DOHH2 (cell line): ENCODE measurements around the gene SCTR.

Source experiments
- H3F3A ChIP-seq: fragments of 200-600 bp; sonication (generic), shearing (Covaris generic); 2 replicates; pipeline ENCODE4 v1.6.0; 2016; ENCODE audit warnings: antibody characterized with exemption, mild to moderate bottlenecking; ENCODE audit not compliant: control insufficient read depth, insufficient read depth
- H3K27ac ChIP-seq: fragments of 200-600 bp; sonication (generic); 2 replicates; pipeline ENCODE4 v1.5.1; 2014; ENCODE audit warnings: low read depth, mild to moderate bottlenecking, low read length, moderate library complexity
- H3K27me3 ChIP-seq: fragments of 200-600 bp; sonication (generic); 2 replicates; pipeline ENCODE4 v1.6.1; 2014; ENCODE audit warnings: mild to moderate bottlenecking, low read length, mixed read lengths; ENCODE audit not compliant: control insufficient read depth
- H3K36me3 ChIP-seq: fragments of 200-600 bp; sonication (generic); 2 replicates; pipeline ENCODE4 v1.6.1; 2014; ENCODE audit warnings: mild to moderate bottlenecking, low read length, moderate library complexity, mixed read lengths; ENCODE audit not compliant: control insufficient read depth
- H3K4me1 ChIP-seq: fragments of 200-600 bp; sonication (generic); 2 replicates; pipeline ENCODE4 v1.6.1; 2014; ENCODE audit warnings: mild to moderate bottlenecking, low read length, mixed read lengths; ENCODE audit not compliant: control insufficient read depth
- H3K4me2 ChIP-seq: fragments of 200-600 bp; sonication (generic); 2 replicates; pipeline ENCODE4 v1.6.0; 2014; ENCODE audit warnings: mild to moderate bottlenecking, low read length, moderate library complexity
- H3K4me3 ChIP-seq: fragments of 200-600 bp; sonication (generic); 2 replicates; pipeline ENCODE4 v1.5.1; 2014; ENCODE audit warnings: mild to moderate bottlenecking, low read length, mixed read lengths
- H3K79me2 ChIP-seq: fragments of 200-600 bp; sonication (generic); 2 replicates; pipeline ENCODE4 v1.6.1; 2014; ENCODE audit warnings: mild to moderate bottlenecking, low read length, mixed read lengths; ENCODE audit not compliant: control insufficient read depth
- H3K9me2 ChIP-seq: fragments of 200-600 bp; sonication (generic); replicated peaks from 2 replicates; pipeline ENCODE4 v1.6.1; 2014; ENCODE audit warnings: mild to moderate bottlenecking, low read length, mixed read lengths; ENCODE audit not compliant: control insufficient read depth
- H3K9me3 ChIP-seq: fragments of 200-600 bp; sonication (generic); 2 replicates; pipeline ENCODE4 v1.6.1; 2014; ENCODE audit warnings: antibody characterized with exemption, low read length, mixed read lengths; ENCODE audit not compliant: control insufficient read depth, insufficient read depth
- H4K20me1 ChIP-seq: fragments of 200-600 bp; sonication (generic); 2 replicates; pipeline ENCODE4 v1.6.0; 2014; ENCODE audit warnings: low read depth, mild to moderate bottlenecking, antibody characterized with exemption, low read length, moderate library complexity; ENCODE audit not compliant: control insufficient read depth, insufficient read depth
- CTCF ChIP-seq: fragments of 200-600 bp; sonication (generic); IDR thresholded peaks from one replicate; pipeline ENCODE4 v1.5.1; 2014; ENCODE audit warnings: antibody characterized with exemption, mild to moderate bottlenecking, low read depth, low read length; ENCODE audit not compliant: poor library complexity, severe bottlenecking
- EZH2phosphoT487 ChIP-seq: fragments of 200-600 bp; sonication (generic); IDR thresholded peaks from 2 replicates; pipeline ENCODE4 v1.6.1; 2017; ENCODE audit warnings: borderline replicate concordance, mild to moderate bottlenecking, antibody characterized with exemption, low read length, moderate library complexity, mixed read lengths

SCTR gene

GRCh38 chr2:119448427-119449141 is 75.7 kb downstream of the SCTR start:
- no peak overlapping the region for H3K4me2 ChIP-seq
- H3K9me3 ChIP-seq, result no peaks in the 10 kb centered on the region
- no peaks in the 10 kb centered on the region for H3K79me2 ChIP-seq
- TF ChIP-seq CTCF, result no peak
- TF ChIP-seq EZH2phosphoT487, result no peak
- peaks cover 3% of the 10 kb centered on the region; the same call in 1 of the 2 replicates for H3K4me1 ChIP-seq
- H3K36me3 ChIP-seq, result no peaks in the 10 kb centered on the region
- H3K9me2 ChIP-seq, result no peaks in the 10 kb centered on the region
- H3K27ac ChIP-seq, result no peak overlapping the region
- H3K27me3 ChIP-seq, result peaks cover 24% of the 10 kb centered on the region; the same call in 1 of the 2 replicates
- no peak overlapping the region for H3K4me3 ChIP-seq
- H4K20me1 ChIP-seq, result no peaks in the 10 kb centered on the region
- no peaks in the 10 kb centered on the region for H3F3A ChIP-seq

GRCh38 chr2:119446037-119446436 is 78.2 kb downstream of the SCTR start:
- H3K36me3 ChIP-seq, result no peaks in the 10 kb centered on the region
- no peaks in the 10 kb centered on the region for H3K9me3 ChIP-seq
- peaks cover 3% of the 10 kb centered on the region; the same call in 1 of the 2 replicates for H3K4me1 ChIP-seq
- no peak overlapping the region for H3K4me3 ChIP-seq
- no peaks in the 10 kb centered on the region for H3K79me2 ChIP-seq
- H3K4me2 ChIP-seq, result no peak overlapping the region
- no peaks in the 10 kb centered on the region for H3K9me2 ChIP-seq
- TF ChIP-seq EZH2phosphoT487, result no peak
- no peak for TF ChIP-seq CTCF
- H3K27ac ChIP-seq, result no peak overlapping the region
- H3F3A ChIP-seq, result no peaks in the 10 kb centered on the region
- H4K20me1 ChIP-seq, result no peaks in the 10 kb centered on the region
- H3K27me3 ChIP-seq, result peaks cover 11% of the 10 kb centered on the region

- peaks cover 12% of the 10 kb centered on the region for H3K27me3 ChIP-seq
- H3K4me2 ChIP-seq, result no peak overlapping the region
- no peaks in the 10 kb centered on the region for H3K9me2 ChIP-seq
- H3K27ac ChIP-seq, result no peak overlapping the region
- no peak for TF ChIP-seq CTCF
- TF ChIP-seq EZH2phosphoT487, result no peak
- no peaks in the 10 kb centered on the region for H3K36me3 ChIP-seq
- H4K20me1 ChIP-seq, result no peaks in the 10 kb centered on the region
- no peaks in the 10 kb centered on the region for H3K79me2 ChIP-seq
- H3K4me3 ChIP-seq, result no peak overlapping the region
- H3K4me1 ChIP-seq, result no peaks in the 10 kb centered on the region
- no peaks in the 10 kb centered on the region for H3K9me3 ChIP-seq
- no peaks in the 10 kb centered on the region for H3F3A ChIP-seq
Measured at GRCh38 chr2:119442850-119443249, 81.4 kb downstream of the SCTR start.
